Measurements from ENCODE around the gene WDR91.

The WDR91 gene

GRCh38 chr7:135232087-135232486 lies 20.8 kb upstream of the WDR91 start:
- Histone ChIP-seq H3K27me3 (no peaks in the 10 kb centered on the region), H3K36me3 (no peaks in the 10 kb centered on the region), H3K4me1 (ENCODE audit: control insufficient read depth in 1 of 2, insufficient read depth in 1 of 2, low read depth in 1 of 2, low read length in 1 of 2) (no peaks in the 10 kb centered on the region), H3K4me3 (ENCODE audit: low read depth in 1 of 2, low read length in 1 of 2) (no peak overlapping the region), H3K9me3 (no peaks in the 10 kb centered on the region), H3K27ac (no peak overlapping the region)
- no peak for TF ChIP-seq CTCF (IDR thresholded peaks at IDR 0.05)

- Histone ChIP-seq H3K27me3 (no peaks in the 10 kb centered on the region), H3K4me1 (ENCODE audit: control insufficient read depth in 1 of 2, insufficient read depth in 1 of 2, low read depth in 1 of 2, low read length in 1 of 2) (no peaks in the 10 kb centered on the region), H3K4me3 (ENCODE audit: low read depth in 1 of 2, low read length in 1 of 2) (no peak overlapping the region), H3K27ac (no peak overlapping the region), H3K9me3 (no peaks in the 10 kb centered on the region), H3K36me3 (no peaks in the 10 kb centered on the region)
- TF ChIP-seq CTCF (IDR thresholded peaks at IDR 0.05), result no peak
Observed at GRCh38 chr7:135231686-135232085, 20.4 kb upstream of the WDR91 start.

GRCh38 chr7:135224027-135224426 lies 12.7 kb upstream of the WDR91 start:
- Histone ChIP-seq H3K4me3 (ENCODE audit: low read depth in 1 of 2, low read length in 1 of 2) (no peak overlapping the region), H3K4me1 (ENCODE audit: control insufficient read depth in 1 of 2, insufficient read depth in 1 of 2, low read depth in 1 of 2, low read length in 1 of 2) (no peaks in the 10 kb centered on the region)
- TF ChIP-seq CTCF (IDR thresholded peaks at IDR 0.05), result no peak

GRCh38 chr7:135217645-135218509 lies 6.6 kb upstream of the WDR91 start:
- Histone ChIP-seq H3K27me3 (no peaks in the 10 kb centered on the region), H3K4me1 (ENCODE audit: control insufficient read depth in 1 of 2, insufficient read depth in 1 of 2, low read depth in 1 of 2, low read length in 1 of 2) (no peaks in the 10 kb centered on the region), H3K9me3 (no peaks in the 10 kb centered on the region), H3K27ac (no peak overlapping the region), H3K36me3 (no peaks in the 10 kb centered on the region), H3K4me3 (ENCODE audit: low read depth in 1 of 2, low read length in 1 of 2) (no peak overlapping the region)
- no peak for TF ChIP-seq CTCF (IDR thresholded peaks at IDR 0.05)

More at GRCh38 chr7:135224027-135224426, 12.7 kb upstream of the WDR91 start:
- Histone ChIP-seq H3K27me3 (no peaks in the 10 kb centered on the region), H3K27ac (no peak overlapping the region), H3K36me3 (no peaks in the 10 kb centered on the region), H3K9me3 (no peaks in the 10 kb centered on the region)

GRCh38 chr7:135215698-135216097 lies 4.4 kb upstream of the WDR91 start:
- Histone ChIP-seq H3K27ac (no peak overlapping the region), H3K4me1 (ENCODE audit: control insufficient read depth in 1 of 2, insufficient read depth in 1 of 2, low read depth in 1 of 2, low read length in 1 of 2) (peaks cover 7 to 8% of the 10 kb centered on the region in 2 experiments), H3K4me3 (ENCODE audit: low read depth in 1 of 2, low read length in 1 of 2) (no peak overlapping the region), H3K27me3 (no peaks in the 10 kb centered on the region), H3K36me3 (no peaks in the 10 kb centered on the region), H3K9me3 (no peaks in the 10 kb centered on the region)
- no peak for TF ChIP-seq CTCF (IDR thresholded peaks at IDR 0.05)

All from neutrophil (primary cell).